Vagina (tissue), 2 donors: ENCODE measurements around the gene UBA7.
"Not testable (repeated sequence)": the region's sequence is repeated elsewhere in the genome, so short reads cannot be mapped to it uniquely, and the experiment has no call there.

Source experiments
- CTCF ChIP-seq, 3 experiments: fragments of 450-650 bp in 2 of 3; fragments of 200-600 bp in 1 of 3; sonication (generic) in 1 of 3; IDR thresholded peaks; one replicate each; pipeline ENCODE4 v1.5.1; 2017 to 2019; ENCODE audit warnings: antibody characterized with exemption in 3 of 3, mild to moderate bottlenecking in 2 of 3, moderate library complexity in 2 of 3
- POLR2A ChIP-seq, 2 donors: fragments of 450-650 bp; IDR thresholded peaks; one replicate each; pipeline ENCODE4 v1.6.1; 2017; ENCODE audit warnings: antibody characterized with exemption in 2 of 2, mild to moderate bottlenecking in 2 of 2, moderate library complexity in 2 of 2
- POLR2AphosphoS5 ChIP-seq, 2 donors: sonication (generic); formaldehyde crosslinking; IDR thresholded peaks; one replicate each; pipeline ENCODE4 v1.9.0; 2017; ENCODE audit warnings: antibody characterized with exemption in 2 of 2, mild to moderate bottlenecking in 2 of 2, low read depth in 1 of 2; ENCODE audit not compliant: insufficient read depth in 1 of 2

- TF ChIP-seq POLR2AphosphoS5 (IDR thresholded peaks at IDR 0.05; ENCODE audit: insufficient read depth in 1 of 2, low read depth in 1 of 2); CTCF (IDR thresholded peaks at IDR 0.05); POLR2A (IDR thresholded peaks at IDR 0.05): not testable (repeated sequence)
Observed at GRCh38 chr3:49782277-49782676, 31.5 kb downstream of the UBA7 start.
